SU-DHL-6 (cell line): ENCODE results near the gene PLCXD3.

ENCODE experiments used
- H2AFZ ChIP-seq: fragments of 200-600 bp; sonication (generic); 2 replicates; pipeline ENCODE4 v1.6.1; 2014; ENCODE audit warnings: low read depth, mild to moderate bottlenecking, moderate library complexity, mixed read lengths, antibody characterized with exemption, low read length; ENCODE audit not compliant: severe bottlenecking
- H3F3A ChIP-seq: fragments of 200-600 bp; shearing (Covaris generic); 2 replicates; pipeline ENCODE4 v1.6.0; 2016; ENCODE audit warnings: antibody characterized with exemption, mild to moderate bottlenecking; ENCODE audit not compliant: insufficient read depth
- H3K27ac ChIP-seq: fragments of 200-600 bp; sonication (generic); 2 replicates; pipeline ENCODE4 v1.5.1; 2016; ENCODE audit warnings: low read depth, mild to moderate bottlenecking, low read length, moderate library complexity, mixed read lengths
- H3K27me3 ChIP-seq: fragments of 200-600 bp; sonication (generic), shearing (Covaris generic); 2 replicates; pipeline ENCODE4 v1.6.0; 2014; ENCODE audit warnings: mild to moderate bottlenecking, low read length
- H3K36me3 ChIP-seq: fragments of 200-600 bp; sonication (generic); 2 replicates; pipeline ENCODE4 v1.6.1; 2014; ENCODE audit warnings: mild to moderate bottlenecking, low read length, mixed read lengths
- H3K4me2 ChIP-seq: fragments of 300-600, 200-600 bp; shearing (Covaris generic), sonication (generic); 2 replicates; pipeline ENCODE4 v1.6.0; 2014; ENCODE audit warnings: low read length, low read depth, mild to moderate bottlenecking; ENCODE audit not compliant: poor library complexity, severe bottlenecking
- H3K4me3 ChIP-seq: fragments of 200-600 bp; sonication (generic); 2 replicates; pipeline ENCODE4 v1.5.1; 2014; ENCODE audit warnings: antibody characterized with exemption, low read length, mild to moderate bottlenecking, mixed read lengths; ENCODE audit not compliant: insufficient read depth, poor library complexity, severe bottlenecking
- H3K79me2 ChIP-seq: fragments of 200-600 bp; sonication (generic); 2 replicates; pipeline ENCODE4 v1.6.1; 2014; ENCODE audit warnings: mild to moderate bottlenecking, low read length, moderate library complexity; ENCODE audit not compliant: insufficient read depth
- H3K9ac ChIP-seq: fragments of 200-600 bp; sonication (generic); 2 replicates; pipeline ENCODE4 v1.7.0; 2014; ENCODE audit warnings: mild to moderate bottlenecking, low read length
- H3K9me2 ChIP-seq: fragments of 200-600 bp; sonication (generic); replicated peaks from 2 replicates; pipeline ENCODE4 v1.6.1; 2014; ENCODE audit warnings: low read length; ENCODE audit not compliant: insufficient read depth
- H3K9me3 ChIP-seq: fragments of 200-600 bp; sonication (generic); 2 replicates; pipeline ENCODE4 v1.6.1; 2014; ENCODE audit warnings: low read length, mixed read lengths; ENCODE audit not compliant: insufficient read depth
- H4K20me1 ChIP-seq: fragments of 200-600 bp; sonication (generic); 2 replicates; pipeline ENCODE4 v1.6.1; 2014; ENCODE audit warnings: low read depth, mild to moderate bottlenecking, antibody characterized with exemption, low read length, moderate library complexity, mixed read lengths
- EZH2phosphoT487 ChIP-seq: fragments of 200-600 bp; sonication (generic), shearing (Covaris generic); conservative IDR thresholded peaks from 2 replicates; pipeline ENCODE4 v1.6.1; 2018; ENCODE audit warnings: mild to moderate bottlenecking, antibody characterized with exemption, low read length, moderate library complexity, mixed read lengths
- TF ChIP-seq, protein P1 (sequence below): fragments of 200-600 bp; sonication (generic); IDR thresholded peaks from one replicate; pipeline ENCODE4 v1.5.1; 2017; ENCODE audit warnings: antibody characterized with exemption, mild to moderate bottlenecking, low read length, moderate library complexity; ENCODE audit not compliant: insufficient read depth, poor library complexity, severe bottlenecking

Gene PLCXD3

DNA sequence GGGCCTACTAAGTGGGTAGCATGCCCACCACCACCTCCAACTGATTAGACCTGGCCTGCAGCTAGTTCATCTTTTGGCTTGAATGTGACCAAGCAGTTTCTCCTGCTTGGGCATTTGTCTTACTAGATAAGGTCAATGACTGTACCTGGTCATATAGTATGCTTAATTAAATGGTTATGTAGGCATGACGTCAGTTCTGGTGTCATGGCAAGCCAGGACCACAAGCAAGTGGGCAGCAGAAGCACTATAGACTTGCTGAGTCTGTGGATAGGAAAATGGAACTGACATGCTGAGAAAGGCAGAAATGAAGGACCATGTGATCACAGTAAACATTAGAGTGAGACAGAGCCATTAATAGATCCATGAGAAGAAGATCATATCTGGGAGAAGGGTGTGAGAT lies 241.5 kb downstream of the PLCXD3 start:
- no peaks in the 10 kb centered on the region for H3K9me2 ChIP-seq
- H3K4me3 ChIP-seq, result no peak overlapping the region
- H3K9ac ChIP-seq, result no peak overlapping the region
- no peaks in the 10 kb centered on the region for H4K20me1 ChIP-seq
- no peak for TF ChIP-seq EZH2phosphoT487
- TF ChIP-seq, protein P1, sequence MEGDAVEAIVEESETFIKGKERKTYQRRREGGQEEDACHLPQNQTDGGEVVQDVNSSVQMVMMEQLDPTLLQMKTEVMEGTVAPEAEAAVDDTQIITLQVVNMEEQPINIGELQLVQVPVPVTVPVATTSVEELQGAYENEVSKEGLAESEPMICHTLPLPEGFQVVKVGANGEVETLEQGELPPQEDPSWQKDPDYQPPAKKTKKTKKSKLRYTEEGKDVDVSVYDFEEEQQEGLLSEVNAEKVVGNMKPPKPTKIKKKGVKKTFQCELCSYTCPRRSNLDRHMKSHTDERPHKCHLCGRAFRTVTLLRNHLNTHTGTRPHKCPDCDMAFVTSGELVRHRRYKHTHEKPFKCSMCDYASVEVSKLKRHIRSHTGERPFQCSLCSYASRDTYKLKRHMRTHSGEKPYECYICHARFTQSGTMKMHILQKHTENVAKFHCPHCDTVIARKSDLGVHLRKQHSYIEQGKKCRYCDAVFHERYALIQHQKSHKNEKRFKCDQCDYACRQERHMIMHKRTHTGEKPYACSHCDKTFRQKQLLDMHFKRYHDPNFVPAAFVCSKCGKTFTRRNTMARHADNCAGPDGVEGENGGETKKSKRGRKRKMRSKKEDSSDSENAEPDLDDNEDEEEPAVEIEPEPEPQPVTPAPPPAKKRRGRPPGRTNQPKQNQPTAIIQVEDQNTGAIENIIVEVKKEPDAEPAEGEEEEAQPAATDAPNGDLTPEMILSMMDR, result no peak
- no peaks in the 10 kb centered on the region for H3K9me3 ChIP-seq
- no peaks in the 10 kb centered on the region for H3K27me3 ChIP-seq
- H2AFZ ChIP-seq, result no peak overlapping the region
- H3K79me2 ChIP-seq, result no peaks in the 10 kb centered on the region
- no peak overlapping the region for H3K4me2 ChIP-seq
- no peak overlapping the region for H3K27ac ChIP-seq
- no peaks in the 10 kb centered on the region for H3K36me3 ChIP-seq
- no peaks in the 10 kb centered on the region for H3F3A ChIP-seq

DNA sequence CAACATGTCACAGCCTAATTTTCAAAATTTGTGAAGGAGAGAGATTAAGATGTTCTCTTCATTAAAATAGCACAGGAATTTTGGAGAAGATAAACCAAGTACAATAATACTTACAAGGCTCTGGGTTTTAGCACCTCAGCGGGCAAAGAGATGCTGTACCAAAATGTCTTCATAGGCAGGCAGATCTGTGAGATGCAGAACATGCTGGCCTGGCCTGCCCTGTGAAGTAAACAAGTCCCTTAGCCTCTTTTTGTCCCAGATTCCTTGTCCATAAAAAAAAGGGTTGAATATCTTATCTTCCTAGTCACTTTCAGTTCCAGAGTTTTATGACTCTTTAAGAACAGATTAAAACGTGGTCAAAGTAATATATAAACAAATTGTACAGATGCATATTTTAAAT lies 244.0 kb downstream of the PLCXD3 start:
- Histone ChIP-seq H3F3A (no peaks in the 10 kb centered on the region), H3K9me2 (no peaks in the 10 kb centered on the region), H3K9ac (no peak overlapping the region), H4K20me1 (no peaks in the 10 kb centered on the region), H3K79me2 (no peaks in the 10 kb centered on the region), H3K27ac (no peak overlapping the region), H3K4me2 (no peak overlapping the region), H3K27me3 (no peaks in the 10 kb centered on the region), H3K9me3 (no peaks in the 10 kb centered on the region), H2AFZ (no peak overlapping the region), H3K36me3 (no peaks in the 10 kb centered on the region), H3K4me3 (no peak overlapping the region)
- TF ChIP-seq, protein P1, result no peak
- no peak for TF ChIP-seq EZH2phosphoT487

DNA sequence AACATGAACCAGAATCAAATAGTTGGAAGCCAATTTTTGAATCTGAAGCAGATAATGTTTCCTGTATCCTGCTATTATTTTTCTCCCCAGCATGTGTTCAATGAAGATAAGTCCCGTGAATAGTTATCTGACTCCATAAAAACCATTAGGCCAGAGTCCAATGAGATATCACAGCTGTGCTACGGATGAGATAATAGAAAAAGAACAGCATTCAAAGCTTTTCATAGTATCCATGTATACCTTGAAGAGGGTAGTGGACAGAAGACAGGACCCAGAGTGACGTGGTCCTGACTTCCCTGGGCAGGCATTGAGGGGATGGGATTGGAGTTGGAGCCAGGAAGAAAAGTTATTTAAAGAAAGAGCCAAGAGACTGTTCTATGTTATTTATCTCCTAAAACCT lies 246.4 kb downstream of the PLCXD3 start:
- Histone ChIP-seq H2AFZ (no peak overlapping the region), H3K27ac (no peak overlapping the region), H3K9me2 (no peaks in the 10 kb centered on the region), H3K4me2 (no peak overlapping the region), H3K4me3 (no peak overlapping the region), H3K79me2 (no peaks in the 10 kb centered on the region), H3K36me3 (no peaks in the 10 kb centered on the region), H3K9ac (no peak overlapping the region), H3F3A (no peaks in the 10 kb centered on the region), H3K9me3 (no peaks in the 10 kb centered on the region), H3K27me3 (no peaks in the 10 kb centered on the region), H4K20me1 (no peaks in the 10 kb centered on the region)
- no peak for TF ChIP-seq EZH2phosphoT487
- TF ChIP-seq, protein P1, result no peak
